ENCODE measurements around the gene NLRC4. TPM values are rescaled to one million over a fixed set of nuclear protein-coding genes. Genes with fewer than 3 reads are reported as not detected.

Gene NLRC4
- total and polyA plus RNA-seq, 2 of the 8 experiments (the other 6 are each of a cell fraction or from before 2014, with no cell fraction given) = not detected

- TF ChIP-seq HDAC2 (IDR thresholded peaks at IDR 0.05; ENCODE audit: borderline replicate concordance in 1 of 2, low read depth in 2 of 2, low read length in 2 of 2) = peak in 1 of 2 experiments; percentile 55; a peak in 1 of 4 replicates
- TF ChIP-seq BRCA1 (IDR thresholded peaks at IDR 0.05; ENCODE audit: low read depth, low read length) = no peak
- TF ChIP-seq, protein P1, sequence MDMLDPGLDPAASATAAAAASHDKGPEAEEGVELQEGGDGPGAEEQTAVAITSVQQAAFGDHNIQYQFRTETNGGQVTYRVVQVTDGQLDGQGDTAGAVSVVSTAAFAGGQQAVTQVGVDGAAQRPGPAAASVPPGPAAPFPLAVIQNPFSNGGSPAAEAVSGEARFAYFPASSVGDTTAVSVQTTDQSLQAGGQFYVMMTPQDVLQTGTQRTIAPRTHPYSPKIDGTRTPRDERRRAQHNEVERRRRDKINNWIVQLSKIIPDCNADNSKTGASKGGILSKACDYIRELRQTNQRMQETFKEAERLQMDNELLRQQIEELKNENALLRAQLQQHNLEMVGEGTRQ (IDR thresholded peaks at IDR 0.05; ENCODE audit: low read length) = no peak
- no peak for TF ChIP-seq NANOG (IDR thresholded peaks at IDR 0.05; ENCODE audit: insufficient read depth, low read depth, low read length, poor library complexity, severe bottlenecking)
- TF ChIP-seq, protein P2, sequence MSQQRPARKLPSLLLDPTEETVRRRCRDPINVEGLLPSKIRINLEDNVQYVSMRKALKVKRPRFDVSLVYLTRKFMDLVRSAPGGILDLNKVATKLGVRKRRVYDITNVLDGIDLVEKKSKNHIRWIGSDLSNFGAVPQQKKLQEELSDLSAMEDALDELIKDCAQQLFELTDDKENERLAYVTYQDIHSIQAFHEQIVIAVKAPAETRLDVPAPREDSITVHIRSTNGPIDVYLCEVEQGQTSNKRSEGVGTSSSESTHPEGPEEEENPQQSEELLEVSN (IDR thresholded peaks at IDR 0.05) = 0 out of 2 replicates have a peak, but pooled peaks have one; percentile 18
- TF ChIP-seq CTBP2 (IDR thresholded peaks at IDR 0.05; ENCODE audit: borderline replicate concordance, insufficient read depth, insufficient read length, low read length) = no peak
- TF ChIP-seq ZNF274 (IDR thresholded peaks at IDR 0.05; ENCODE audit: borderline replicate concordance, extremely low read depth, low read length) = no peak
- peak; percentile 27; the same call in 1 of the 2 replicates for TF ChIP-seq MAX (IDR thresholded peaks at IDR 0.05)
- peak; percentile 77; the same call in 1 of the 2 replicates for TF ChIP-seq GABPA (IDR thresholded peaks at IDR 0.05; ENCODE audit: borderline replicate concordance, insufficient read depth, low read length)
- TF ChIP-seq RBBP5 (IDR thresholded peaks at IDR 0.05; ENCODE audit: borderline replicate concordance, low read depth, low read length) = 0 out of 2 replicates have a peak, but pooled peaks have one; percentile 55
- TF ChIP-seq MAFK (IDR thresholded peaks at IDR 0.05; ENCODE audit: low read depth, low read length) = no peak
- TF ChIP-seq SAP30 (IDR thresholded peaks at IDR 0.05; ENCODE audit: insufficient read depth, insufficient replicate concordance, low read length) = peak; percentile 58
- peak; percentile 91 for TF ChIP-seq PHF8 (conservative IDR thresholded peaks at IDR 0.05; ENCODE audit: low read depth, low read length)
- TF ChIP-seq TAF1 (IDR thresholded peaks at IDR 0.05; ENCODE audit: low read depth, low read length) = 0 out of 2 replicates have a peak, but pooled peaks have one; percentile 26
- TF ChIP-seq HDAC6 (IDR thresholded peaks at IDR 0.05; ENCODE audit: low read depth, low read length) = no peak
- TF ChIP-seq KDM4A (IDR thresholded peaks at IDR 0.05; ENCODE audit: low read depth, low read length, severe bottlenecking) = peak; percentile 98
- no peak for TF ChIP-seq BCL11A (IDR thresholded peaks at IDR 0.05; ENCODE audit: low read depth in 2 of 2, low read length in 2 of 2)
- TF ChIP-seq CEBPB (IDR thresholded peaks at IDR 0.05; ENCODE audit: low read depth, low read length) = no peak
- TF ChIP-seq SP2 (IDR thresholded peaks at IDR 0.05; ENCODE audit: low read length) = no peak
Observed at GRCh38 chr2:32277674-32278477, 13.2 kb upstream of the NLRC4 start, which contains the start of gene YIPF4 (continued).

Data from H1 (cell line).